SK-N-SH (cell line): Measurements from ENCODE around the gene CD46. TPM values are rescaled to one million over a fixed set of nuclear protein-coding genes. Genes with fewer than 3 reads are reported as not detected.

Experiments used
- CTCF ChIA-PET: fragments of 300-600, 350-600 bp; formaldehyde crosslinking; extraction: SDS; loops from one replicate; lab custom pipeline; 2021; lab: Yijun Ruan, JAX
- POLR2A ChIA-PET: fragments of 350-600 bp; sonication (Branson Sonifier 250); formaldehyde crosslinking; extraction: SDS; loops from one replicate; lab custom pipeline; 2020; ENCODE audit warnings: antibody characterized with exemption, inconsistent platforms; lab: Yijun Ruan, JAX
- DNase-seq: peaks from one replicate; pipeline ENCODE4 v3.0.0; 2012
- H2AFZ ChIP-seq: fragments of 200-600 bp; sonication (generic); 2 replicates; pipeline ENCODE4 v1.8.1; 2016; ENCODE audit warnings: antibody characterized with exemption, mild to moderate bottlenecking, low read depth
- H3F3A ChIP-seq: fragments of 200-600 bp; sonication (generic); replicated peaks from 2 replicates; pipeline ENCODE3; 2016; ENCODE audit warnings: antibody characterized with exemption, mild to moderate bottlenecking; ENCODE audit not compliant: insufficient read depth
- H3K27ac ChIP-seq, 2 experiments: fragments of 200-500 bp in 1 of 2; fragments of 200-600 bp in 1 of 2; sonication (Bioruptor generic) in 1 of 2; sonication (generic), shearing (Covaris generic) in 1 of 2; 2 replicates each; pipeline versions ENCODE4 v1.5.1 to v1.6.1; 2014 to 2016; ENCODE audit warnings: low read depth in 2 of 2, inconsistent platforms in 1 of 2, low read length in 1 of 2, mild to moderate bottlenecking in 1 of 2, mixed read lengths in 1 of 2
- H3K27me3 ChIP-seq: fragments of 200-600 bp; sonication (generic), shearing (Covaris generic); 2 replicates; pipeline ENCODE4 v1.6.1; 2016; ENCODE audit warnings: mixed run types; ENCODE audit not compliant: insufficient read depth
- H3K36me3 ChIP-seq, 2 experiments: fragments of 200-500 bp in 1 of 2; fragments of 200-600 bp in 1 of 2; sonication (Bioruptor generic) in 1 of 2; sonication (generic) in 1 of 2; replicated peaks in 1 of 2; 2 replicates each; pipeline versions ENCODE3 to v1.5.1; 2014 to 2016; ENCODE audit warnings: low read length in 1 of 2, mild to moderate bottlenecking in 1 of 2; ENCODE audit not compliant: insufficient read depth in 2 of 2, control insufficient read depth in 1 of 2
- H3K4me1 ChIP-seq, 2 experiments: fragments of 200-500 bp in 1 of 2; fragments of 200-600 bp in 1 of 2; sonication (Bioruptor generic) in 1 of 2; sonication (generic), shearing (Covaris generic) in 1 of 2; 2 replicates each; pipeline versions ENCODE4 v1.5.1 to v1.6.1; 2014 to 2016; ENCODE audit warnings: low read depth in 1 of 2, low read length in 1 of 2, mixed run types in 1 of 2; ENCODE audit not compliant: insufficient read depth in 2 of 2, control insufficient read depth in 1 of 2
- H3K4me2 ChIP-seq: fragments of 200-600 bp; sonication (generic), shearing (Covaris generic); 2 replicates; pipeline ENCODE4 v1.6.1; 2017; ENCODE audit warnings: mixed run types
- H3K4me3 ChIP-seq, 2 experiments: fragments of 200-500 bp in 1 of 2; fragments of 200-600 bp in 1 of 2; sonication (Bioruptor generic) in 1 of 2; sonication (generic), shearing (Covaris generic) in 1 of 2; 2 replicates each; pipeline versions ENCODE4 v1.5.1 to v1.8.1; 2014 to 2016; ENCODE audit warnings: low read depth in 2 of 2, inconsistent platforms in 1 of 2, low read length in 1 of 2, mild to moderate bottlenecking in 1 of 2, mixed read lengths in 1 of 2, moderate library complexity in 1 of 2
- H3K79me2 ChIP-seq: fragments of 200-600 bp; sonication (generic); 2 replicates; pipeline ENCODE4 v1.8.1; 2017; ENCODE audit warnings: mild to moderate bottlenecking; ENCODE audit not compliant: insufficient read depth
- H3K9ac ChIP-seq: fragments of 200-600 bp; sonication (generic); 2 replicates; pipeline ENCODE4 v1.6.1; 2017; ENCODE audit warnings: mixed run types
- H3K9me2 ChIP-seq: fragments of 200-600 bp; sonication (generic); 2 replicates; pipeline ENCODE4 v1.6.1; 2017; ENCODE audit warnings: mixed run types
- H3K9me3 ChIP-seq: fragments of 200-600 bp; sonication (generic); 2 replicates; pipeline ENCODE4 v1.6.1; 2017; ENCODE audit warnings: mixed run types, mild to moderate bottlenecking, moderate library complexity
- H4K20me1 ChIP-seq: fragments of 200-600 bp; sonication (generic); 2 replicates; pipeline ENCODE4 v1.6.1; 2017; ENCODE audit warnings: mild to moderate bottlenecking, mixed run types; ENCODE audit not compliant: insufficient read depth
- ELF1 ChIP-seq: IDR thresholded peaks from 2 replicates; pipeline ENCODE4 v1.4.0; 2012
- EP300 ChIP-seq, 2 experiments: IDR thresholded peaks; 2 replicates each; pipeline versions ENCODE4 v1.4.0 to v1.6.1; 2012; ENCODE audit warnings: borderline replicate concordance in 1 of 2, low read depth in 1 of 2, low read length in 1 of 2
- FOSL2 ChIP-seq: IDR thresholded peaks from 2 replicates; pipeline ENCODE4 v1.4.0; 2012; ENCODE audit warnings: low read depth, mild to moderate bottlenecking, moderate library complexity, borderline replicate concordance
- FOXM1 ChIP-seq: IDR thresholded peaks from 2 replicates; pipeline ENCODE4 v1.4.0; 2012; ENCODE audit warnings: low read depth, mild to moderate bottlenecking
- GABPA ChIP-seq: IDR thresholded peaks from 2 replicates; pipeline ENCODE4 v1.4.0; 2012; ENCODE audit warnings: low read depth, mild to moderate bottlenecking
- JUND ChIP-seq: IDR thresholded peaks from 2 replicates; pipeline ENCODE4 v1.4.0; 2012
- MEF2A ChIP-seq: IDR thresholded peaks from 2 replicates; pipeline ENCODE4 v1.4.0; 2012; ENCODE audit warnings: low read depth, borderline replicate concordance
- POLR2AphosphoS5 ChIP-seq: IDR thresholded peaks from 2 replicates; pipeline ENCODE4 v1.6.1; 2012; ENCODE audit warnings: low read depth, low read length
- RAD21 ChIP-seq: IDR thresholded peaks from 2 replicates; pipeline ENCODE4 v1.6.1; 2012; ENCODE audit warnings: mild to moderate bottlenecking, low read length
- RXRA ChIP-seq: IDR thresholded peaks from 2 replicates; pipeline ENCODE4 v1.4.0; 2012; ENCODE audit warnings: low read depth, mild to moderate bottlenecking, borderline replicate concordance
- SIN3A ChIP-seq: IDR thresholded peaks from 2 replicates; pipeline ENCODE4 v1.6.1; 2012; ENCODE audit warnings: low read depth, mild to moderate bottlenecking, low read length, moderate library complexity, borderline replicate concordance
- TCF12 ChIP-seq: IDR thresholded peaks from 2 replicates; pipeline ENCODE4 v1.4.0; 2012
- TEAD4 ChIP-seq: IDR thresholded peaks from 2 replicates; pipeline ENCODE4 v1.4.0; 2012; ENCODE audit warnings: mild to moderate bottlenecking, borderline replicate concordance; ENCODE audit not compliant: insufficient read depth
- YY1 ChIP-seq: IDR thresholded peaks from 2 replicates; pipeline ENCODE4 v1.4.0; 2012; ENCODE audit warnings: low read depth, mild to moderate bottlenecking
- WGBS: methylation state at CpG from one replicate; pipeline ENCODE4 v1.1.6; 2017; ENCODE audit warnings: low lambda C conversion rate; 5-methylcytosine and 5-hydroxymethylcytosine counted together
- polyA plus RNA-seq, 3 experiments: library from polyadenylated mRNA; depleted of rRNA; stranded (reverse); fragments of >200 nt; gene quantifications; 2 replicates each; pipeline ENCODE4 v1.2.3, GENCODE V29; 2012
- TF ChIP-seq, protein P1 (sequence below): IDR thresholded peaks from 2 replicates; pipeline ENCODE4; 2012
- TF ChIP-seq, protein P2 (sequence below): IDR thresholded peaks from 2 replicates; pipeline ENCODE4 v1.4.0; 2012; ENCODE audit warnings: low read depth
- TF ChIP-seq, protein P3 (sequence below): fragments of 150-350 bp; IDR thresholded peaks from 2 replicates; pipeline ENCODE4 v1.6.1; 2016; ENCODE audit warnings: mild to moderate bottlenecking, low read depth, low read length
- TF ChIP-seq, protein P4 (sequence below): fragments of 200-600 bp; sonication (generic); IDR thresholded peaks from 2 replicates; pipeline ENCODE4 v1.6.1; 2017; ENCODE audit warnings: antibody characterized with exemption, mild to moderate bottlenecking, moderate library complexity
- TF ChIP-seq, protein P5 (sequence below): IDR thresholded peaks from 2 replicates; pipeline ENCODE4 v1.4.0; 2012; ENCODE audit warnings: low read depth, borderline replicate concordance

Gene CD46
- polyA plus RNA-seq, 1 of the 3 experiments (the other 2 are of a cell fraction) = 56.0 TPM

DNA sequence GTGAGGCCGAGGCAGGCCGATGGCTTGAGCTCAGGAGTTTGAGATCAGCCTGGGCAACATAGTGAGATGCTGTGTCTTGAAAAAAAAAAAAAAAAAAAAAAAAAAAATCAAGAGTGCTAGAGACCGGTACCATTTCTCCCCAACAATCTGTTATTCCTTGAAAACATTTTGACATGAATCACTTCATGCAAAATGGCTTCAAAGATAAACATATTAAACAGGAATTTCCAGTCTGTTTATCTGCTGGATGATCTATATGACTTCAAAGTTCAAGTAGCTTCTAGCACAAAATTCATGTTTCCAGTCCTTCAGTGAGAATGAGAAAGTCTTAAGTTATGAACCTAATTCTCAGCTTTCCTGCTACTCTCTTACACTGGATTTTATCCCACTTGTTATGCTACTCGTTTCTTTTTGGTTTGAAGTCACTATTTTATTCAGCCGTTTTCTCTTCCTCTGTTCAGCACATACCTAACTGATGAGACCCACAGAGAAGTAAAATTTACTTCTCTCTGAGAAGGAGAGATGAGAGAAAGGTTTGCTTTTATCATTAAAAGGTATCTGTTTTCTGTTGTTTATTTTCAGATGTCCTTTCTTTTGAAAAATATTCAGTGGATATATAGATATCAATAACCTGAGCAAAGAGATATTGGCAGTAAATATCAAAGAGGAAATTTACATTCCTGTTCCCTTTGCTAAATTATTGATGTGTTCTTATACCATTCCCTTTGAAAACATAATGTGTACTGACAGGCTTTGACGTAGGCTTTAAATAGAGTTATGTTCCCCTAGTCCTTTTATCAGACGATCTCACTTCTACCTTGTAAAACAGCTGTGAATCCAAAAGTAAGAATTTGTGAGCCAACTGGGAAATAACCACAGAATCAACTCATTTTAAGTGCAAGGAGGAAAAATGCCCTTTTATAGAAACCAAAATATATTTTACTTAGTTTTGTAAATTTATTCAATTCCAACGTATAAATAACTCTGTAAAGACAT, 38.2 kb downstream of the CD46 start:
- WGBS = 73% methylated on average over 8 of the region's 8 CpGs
- TF ChIP-seq, protein P1, sequence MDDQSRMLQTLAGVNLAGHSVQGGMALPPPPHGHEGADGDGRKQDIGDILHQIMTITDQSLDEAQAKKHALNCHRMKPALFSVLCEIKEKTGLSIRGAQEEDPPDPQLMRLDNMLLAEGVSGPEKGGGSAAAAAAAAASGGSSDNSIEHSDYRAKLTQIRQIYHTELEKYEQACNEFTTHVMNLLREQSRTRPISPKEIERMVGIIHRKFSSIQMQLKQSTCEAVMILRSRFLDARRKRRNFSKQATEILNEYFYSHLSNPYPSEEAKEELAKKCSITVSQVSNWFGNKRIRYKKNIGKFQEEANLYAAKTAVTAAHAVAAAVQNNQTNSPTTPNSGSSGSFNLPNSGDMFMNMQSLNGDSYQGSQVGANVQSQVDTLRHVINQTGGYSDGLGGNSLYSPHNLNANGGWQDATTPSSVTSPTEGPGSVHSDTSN = 0 out of 2 replicates have a peak, but pooled peaks have one; percentile 9
- TF ChIP-seq TEAD4 = no peak
- H3F3A ChIP-seq = peaks cover 27% of the 10 kb centered on the region
- H3K9me3 ChIP-seq = no peaks in the 10 kb centered on the region
- H3K9ac ChIP-seq = no peak overlapping the region
- H3K9me2 ChIP-seq = no peaks in the 10 kb centered on the region
- peak overlapping the region; percentile 1 to 61; a peak in 3 of 4 replicates for H3K27ac ChIP-seq
- POLR2A ChIA-PET = no interaction called here
- no peaks in the 10 kb centered on the region for H3K27me3 ChIP-seq
- H2AFZ ChIP-seq = no peak overlapping the region
- no peaks in the 10 kb centered on the region for H4K20me1 ChIP-seq
- no peaks in the 10 kb centered on the region for H3K79me2 ChIP-seq
- H3K4me2 ChIP-seq = peak overlapping the region; percentile 10; the same call in 1 of the 2 replicates
- peaks cover 7 to 9% of the 10 kb centered on the region in 2 experiments for H3K4me1 ChIP-seq
- no peak for DNase-seq
- no peak overlapping the region for H3K4me3 ChIP-seq
- peaks cover 37 to 68% of the 10 kb centered on the region in 2 experiments for H3K36me3 ChIP-seq
- CTCF ChIA-PET = no interaction called here

DNA sequence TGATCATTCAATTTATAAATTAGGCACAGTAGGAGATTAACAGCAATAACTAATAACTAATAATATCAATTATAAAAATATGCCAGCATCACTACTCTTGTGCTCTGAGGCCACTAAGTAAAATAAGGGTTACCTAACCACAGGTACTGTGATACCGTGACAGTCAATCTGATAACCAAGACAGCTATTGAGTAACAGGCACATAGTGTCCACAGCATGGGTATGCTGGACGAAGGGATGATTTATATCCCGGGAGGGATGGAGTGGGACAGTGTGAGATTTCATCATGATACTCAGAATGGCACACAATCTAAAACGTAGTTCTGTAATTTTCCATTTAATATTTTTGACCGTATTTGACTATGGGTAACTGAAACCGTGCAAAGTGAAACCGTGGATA, 39.4 kb downstream of the CD46 start:
- ChIA-PET CTCF (interaction anchor here (0.7 kb wide), 1 partner anchor 38 kb away, joined by 3 read pairs; no protein-coding TSS in a partner anchor), POLR2A (no interaction called here)
- Histone ChIP-seq H3K4me2 (no peak overlapping the region), H2AFZ (no peak overlapping the region), H3K9me2 (no peaks in the 10 kb centered on the region), H3K9ac (no peak overlapping the region), H4K20me1 (no peaks in the 10 kb centered on the region), H3K4me3 (no peak overlapping the region), H3K27ac (no peak overlapping the region; a peak in 1 of 4 replicates), H3K27me3 (no peaks in the 10 kb centered on the region), H3K4me1 (peaks cover 7 to 9% of the 10 kb centered on the region in 2 experiments), H3K79me2 (no peaks in the 10 kb centered on the region), H3K9me3 (no peaks in the 10 kb centered on the region), H3K36me3 (peaks cover 31 to 67% of the 10 kb centered on the region in 2 experiments), H3F3A (peaks cover 24% of the 10 kb centered on the region)
- no peak for DNase-seq
- 90% methylated on average over 7 of the region's 7 CpGs for WGBS
- TF ChIP-seq, protein P2, sequence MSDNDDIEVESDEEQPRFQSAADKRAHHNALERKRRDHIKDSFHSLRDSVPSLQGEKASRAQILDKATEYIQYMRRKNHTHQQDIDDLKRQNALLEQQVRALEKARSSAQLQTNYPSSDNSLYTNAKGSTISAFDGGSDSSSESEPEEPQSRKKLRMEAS = no peak
- TF ChIP-seq, protein P3, sequence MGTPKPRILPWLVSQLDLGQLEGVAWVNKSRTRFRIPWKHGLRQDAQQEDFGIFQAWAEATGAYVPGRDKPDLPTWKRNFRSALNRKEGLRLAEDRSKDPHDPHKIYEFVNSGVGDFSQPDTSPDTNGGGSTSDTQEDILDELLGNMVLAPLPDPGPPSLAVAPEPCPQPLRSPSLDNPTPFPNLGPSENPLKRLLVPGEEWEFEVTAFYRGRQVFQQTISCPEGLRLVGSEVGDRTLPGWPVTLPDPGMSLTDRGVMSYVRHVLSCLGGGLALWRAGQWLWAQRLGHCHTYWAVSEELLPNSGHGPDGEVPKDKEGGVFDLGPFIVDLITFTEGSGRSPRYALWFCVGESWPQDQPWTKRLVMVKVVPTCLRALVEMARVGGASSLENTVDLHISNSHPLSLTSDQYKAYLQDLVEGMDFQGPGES = no peak
- TF ChIP-seq YY1 = no peak
- no peak for TF ChIP-seq POLR2AphosphoS5
- TF ChIP-seq RAD21 = no peak
- TF ChIP-seq, protein P4, sequence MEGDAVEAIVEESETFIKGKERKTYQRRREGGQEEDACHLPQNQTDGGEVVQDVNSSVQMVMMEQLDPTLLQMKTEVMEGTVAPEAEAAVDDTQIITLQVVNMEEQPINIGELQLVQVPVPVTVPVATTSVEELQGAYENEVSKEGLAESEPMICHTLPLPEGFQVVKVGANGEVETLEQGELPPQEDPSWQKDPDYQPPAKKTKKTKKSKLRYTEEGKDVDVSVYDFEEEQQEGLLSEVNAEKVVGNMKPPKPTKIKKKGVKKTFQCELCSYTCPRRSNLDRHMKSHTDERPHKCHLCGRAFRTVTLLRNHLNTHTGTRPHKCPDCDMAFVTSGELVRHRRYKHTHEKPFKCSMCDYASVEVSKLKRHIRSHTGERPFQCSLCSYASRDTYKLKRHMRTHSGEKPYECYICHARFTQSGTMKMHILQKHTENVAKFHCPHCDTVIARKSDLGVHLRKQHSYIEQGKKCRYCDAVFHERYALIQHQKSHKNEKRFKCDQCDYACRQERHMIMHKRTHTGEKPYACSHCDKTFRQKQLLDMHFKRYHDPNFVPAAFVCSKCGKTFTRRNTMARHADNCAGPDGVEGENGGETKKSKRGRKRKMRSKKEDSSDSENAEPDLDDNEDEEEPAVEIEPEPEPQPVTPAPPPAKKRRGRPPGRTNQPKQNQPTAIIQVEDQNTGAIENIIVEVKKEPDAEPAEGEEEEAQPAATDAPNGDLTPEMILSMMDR = no peak
- TF ChIP-seq TCF12 = no peak
- TF ChIP-seq RXRA = no peak
- no peak for TF ChIP-seq FOSL2
- TF ChIP-seq, protein P5, sequence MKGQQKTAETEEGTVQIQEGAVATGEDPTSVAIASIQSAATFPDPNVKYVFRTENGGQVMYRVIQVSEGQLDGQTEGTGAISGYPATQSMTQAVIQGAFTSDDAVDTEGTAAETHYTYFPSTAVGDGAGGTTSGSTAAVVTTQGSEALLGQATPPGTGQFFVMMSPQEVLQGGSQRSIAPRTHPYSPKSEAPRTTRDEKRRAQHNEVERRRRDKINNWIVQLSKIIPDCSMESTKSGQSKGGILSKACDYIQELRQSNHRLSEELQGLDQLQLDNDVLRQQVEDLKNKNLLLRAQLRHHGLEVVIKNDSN = no peak
- TF ChIP-seq EP300 (IDR thresholded peaks at IDR 0.05; ENCODE audit: borderline replicate concordance in 1 of 2, low read depth in 1 of 2, low read length in 1 of 2) = no peak
- TF ChIP-seq GABPA = no peak
- TF ChIP-seq SIN3A = no peak
- no peak for TF ChIP-seq FOXM1
- no peak for TF ChIP-seq JUND
- no peak for TF ChIP-seq MEF2A
- TF ChIP-seq ELF1 = no peak
- TF ChIP-seq, protein P1 = no peak
